Fibroblast of pulmonary artery (primary cell): ENCODE measurements around the gene ACTR5.

Experiments
- DNase-seq: peaks from one replicate; pipeline ENCODE4 v3.0.0-alpha.2; 2010; ENCODE audit warnings: low read depth
- H3K4me3 ChIP-seq: replicated peaks from 2 replicates; pipeline ENCODE4 v1.5.1; 2011; ENCODE audit warnings: low read depth, mild to moderate bottlenecking, control low read depth, low read length, moderate library complexity
- CTCF ChIP-seq: IDR thresholded peaks from 2 replicates; pipeline ENCODE4 v1.5.1; 2011; ENCODE audit warnings: mild to moderate bottlenecking, control low read depth, low read length, inconsistent platforms; ENCODE audit errors: missing control alignments

ACTR5 gene

DNA sequence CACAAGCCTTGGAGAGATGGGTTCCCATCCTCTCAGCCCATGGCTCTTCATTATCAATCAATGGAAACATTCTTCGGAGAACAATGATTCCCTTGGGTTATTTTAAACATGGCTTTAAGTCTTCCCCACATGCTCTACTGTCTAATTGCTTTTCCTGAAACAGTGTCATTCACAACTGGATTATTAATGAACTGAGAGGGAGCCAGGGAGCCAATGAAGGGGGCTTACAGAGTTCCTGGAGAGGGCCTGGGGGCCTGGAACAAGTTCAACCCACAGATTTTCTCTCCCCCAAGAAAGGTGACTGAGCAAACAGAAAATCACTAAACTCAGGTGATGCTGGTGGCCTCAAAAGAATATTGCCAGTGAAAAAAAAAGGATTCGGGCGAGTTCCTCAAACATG, 56.0 kb downstream of the ACTR5 start:
- no peak for DNase-seq
- no peak overlapping the region for H3K4me3 ChIP-seq
- no peak for TF ChIP-seq CTCF

- no peak for TF ChIP-seq CTCF
These were observed 56.6 kb downstream of the ACTR5 start for GRCh38 chr20:38804682-38805501.

GRCh38 chr20:38805502-38805957, 57.3 kb downstream of the ACTR5 start, which contains the start of gene PPP1R16B:
Gene PPP1R16B (plus strand): TSS chr20:38805697. CDS start chr20:38835926, 30,229 bp downstream.
- no peak for TF ChIP-seq CTCF
- peak within 1 kb of the TSS; percentile 58 for H3K4me3 ChIP-seq
- peak; percentile 36 for DNase-seq

More at GRCh38 chr20:38804682-38805501, 56.6 kb downstream of the ACTR5 start:
- DNase-seq, result peak; percentile 64
- H3K4me3 ChIP-seq, result peak overlapping the region; percentile 58

GRCh38 chr20:38805958-38806854, 57.9 kb downstream of the ACTR5 start:
- TF ChIP-seq CTCF, result no peak
- DNase-seq, result no peak
- peak overlapping the region; percentile 58 for H3K4me3 ChIP-seq

GRCh38 chr20:38806855-38807655, 58.8 kb downstream of the ACTR5 start:
- no peak for TF ChIP-seq CTCF
- H3K4me3 ChIP-seq, result peak overlapping the region; percentile 58
- DNase-seq, result no peak

GRCh38 chr20:38809942-38810341, 61.7 kb downstream of the ACTR5 start:
- no peak for DNase-seq
- no peak overlapping the region for H3K4me3 ChIP-seq
- no peak for TF ChIP-seq CTCF
